CD14-positive monocyte (primary cell): ENCODE measurements around the gene B4GALNT4. TPM values are rescaled to one million over a fixed set of nuclear protein-coding genes. Genes with fewer than 3 reads are reported as not detected.

Experiments used
- DNase-seq, 3 donors: peaks; one replicate each; pipeline ENCODE4 v3.0.0-alpha.2; 2011 to 2022
- H2AFZ ChIP-seq: 2 replicates; pipeline ENCODE4 v1.6.0; 2012; ENCODE audit warnings: mild to moderate bottlenecking, low read depth, low read length, inconsistent platforms; ENCODE audit not compliant: insufficient read depth, poor library complexity, severe bottlenecking
- H3K27ac ChIP-seq, 2 donors: 1 replicate in 1 of 2; 2 replicates in 1 of 2; pipeline ENCODE4 v1.5.1; 2012 to 2013; ENCODE audit warnings: low read length in 2 of 2, control low read depth in 1 of 2, inconsistent platforms in 1 of 2, low read depth in 1 of 2, mild to moderate bottlenecking in 1 of 2
- H3K27me3 ChIP-seq, 2 donors: one replicate each; pipeline versions ENCODE4 v1.6.0 to v1.6.1; 2011 to 2013; ENCODE audit warnings: low read length in 2 of 2; ENCODE audit not compliant: control insufficient read depth in 2 of 2, insufficient read depth in 2 of 2
- H3K36me3 ChIP-seq, 2 donors: replicated peaks in 1 of 2; 1 replicate in 1 of 2; 2 replicates in 1 of 2; pipeline versions ENCODE4 v1.5.1 to v1.6.1; 2012 to 2013; ENCODE audit warnings: low read length in 2 of 2, control low read depth in 1 of 2, inconsistent platforms in 1 of 2, mild to moderate bottlenecking in 1 of 2; ENCODE audit not compliant: insufficient read depth in 2 of 2, control insufficient read depth in 1 of 2
- H3K4me1 ChIP-seq, 2 donors: 1 replicate in 1 of 2; 2 replicates in 1 of 2; pipeline versions ENCODE4 v1.5.1 to v1.6.1; 2012 to 2013; ENCODE audit warnings: low read length in 2 of 2, control low read depth in 1 of 2, inconsistent platforms in 1 of 2, mild to moderate bottlenecking in 1 of 2, moderate library complexity in 1 of 2; ENCODE audit not compliant: insufficient read depth in 2 of 2, control insufficient read depth in 1 of 2
- H3K4me2 ChIP-seq: replicated peaks from 2 replicates; pipeline ENCODE3; 2012; ENCODE audit warnings: low read length, moderate library complexity, mild to moderate bottlenecking; ENCODE audit not compliant: poor library complexity, severe bottlenecking; ENCODE audit errors: extremely low read depth
- H3K4me3 ChIP-seq, 3 experiments: fragments of 200-600 bp in 1 of 3; sonication (generic) in 1 of 3; replicated peaks in 1 of 3; 1 replicate in 2 of 3; 2 replicates in 1 of 3; pipeline ENCODE4 v1.5.1; 2011 to 2013; ENCODE audit warnings: low read length in 3 of 3, mild to moderate bottlenecking in 3 of 3, control low read depth in 2 of 3, low read depth in 2 of 3, inconsistent platforms in 1 of 3, moderate library complexity in 1 of 3
- H3K79me2 ChIP-seq: 2 replicates; pipeline ENCODE4 v1.6.0; 2012; ENCODE audit warnings: mild to moderate bottlenecking, control low read depth, inconsistent platforms, low read length, moderate library complexity; ENCODE audit not compliant: insufficient read depth
- H3K9ac ChIP-seq: 2 replicates; pipeline ENCODE4 v1.6.0; 2017; ENCODE audit warnings: low read length, mild to moderate bottlenecking; ENCODE audit not compliant: insufficient read depth, poor library complexity, severe bottlenecking
- H3K9me3 ChIP-seq, 2 donors: replicated peaks in 1 of 2; 1 replicate in 1 of 2; 2 replicates in 1 of 2; pipeline versions ENCODE4 v1.5.1 to v1.6.1; 2012 to 2013; ENCODE audit warnings: low read length in 2 of 2, control low read depth in 1 of 2; ENCODE audit not compliant: control insufficient read depth in 1 of 2, insufficient read depth in 1 of 2
- H4K20me1 ChIP-seq: 2 replicates; pipeline ENCODE4 v1.6.0; 2012; ENCODE audit warnings: mild to moderate bottlenecking, low read length, control low read depth, moderate library complexity; ENCODE audit not compliant: insufficient read depth
- H3K27ac Mint-ChIP-seq, 7 donors: one replicate each; pipeline ENCODE4 v1.8.0; 2020; ENCODE audit warnings: mild to moderate bottlenecking in 7 of 7, mixed read lengths in 7 of 7, moderate library complexity in 6 of 7, inconsistent platforms in 2 of 7
- H3K27me3 Mint-ChIP-seq, 3 donors: one replicate each; pipeline ENCODE4 v1.8.0; 2021 to 2022; ENCODE audit warnings: low read depth in 3 of 3, mild to moderate bottlenecking in 3 of 3, mixed read lengths in 3 of 3, moderate library complexity in 3 of 3, inconsistent platforms in 1 of 3
- H3K36me3 Mint-ChIP-seq, 2 donors: one replicate each; pipeline ENCODE4 v1.8.0; 2020; ENCODE audit warnings: mixed read lengths in 2 of 2, inconsistent platforms in 1 of 2, mild to moderate bottlenecking in 1 of 2
- H3K4me1 Mint-ChIP-seq: one replicate; pipeline ENCODE4 v1.8.0; 2020; ENCODE audit warnings: mild to moderate bottlenecking, mixed read lengths
- H3K4me3 Mint-ChIP-seq, 2 donors: one replicate each; pipeline ENCODE4 v1.8.0; 2020; ENCODE audit warnings: mild to moderate bottlenecking in 2 of 2, mixed read lengths in 2 of 2, moderate library complexity in 1 of 2
- H3K9me3 Mint-ChIP-seq, 7 donors: one replicate each; pipeline ENCODE4 v1.8.0; 2020 to 2022; ENCODE audit warnings: mixed read lengths in 7 of 7, mild to moderate bottlenecking in 6 of 7, moderate library complexity in 6 of 7, inconsistent platforms in 2 of 7
- WGBS: methylation state at CpG from one replicate; pipeline ENCODE4 v1.1.5; 2013; ENCODE audit warnings: missing lambda C conversion rate; ENCODE audit not compliant: insufficient coverage; 5-methylcytosine and 5-hydroxymethylcytosine counted together
- intact Hi-C, 2 donors: fragments of 100-400 bp; cut with micrococcal nuclease; formaldehyde crosslinking; loops; one replicate each; pipeline versions ENCODE4 v1.15.0 to v1.15.1; 2023
- polyA plus RNA-seq, 3 donors: library from polyadenylated mRNA; depleted of rRNA in 1 of 3; unstranded in 2 of 3; stranded (reverse) in 1 of 3; fragments of 300-500 nt in 2 of 3; fragments of >200 nt in 1 of 3; fragmentation: Illumina TruSeq in 2 of 3; gene quantifications; 1 replicate in 2 of 3; 2 replicates in 1 of 3; pipeline ENCODE4 v1.2.3, GENCODE V29; 2012 to 2021
- TF ChIP-seq, protein P1 (sequence below): fragments of 200-600 bp; IDR thresholded peaks from one replicate; pipeline ENCODE4 v1.8.0; 2022; ENCODE audit warnings: antibody characterized with exemption, mild to moderate bottlenecking

B4GALNT4 gene
- polyA plus RNA-seq, 3 donors = not detected

DNA sequence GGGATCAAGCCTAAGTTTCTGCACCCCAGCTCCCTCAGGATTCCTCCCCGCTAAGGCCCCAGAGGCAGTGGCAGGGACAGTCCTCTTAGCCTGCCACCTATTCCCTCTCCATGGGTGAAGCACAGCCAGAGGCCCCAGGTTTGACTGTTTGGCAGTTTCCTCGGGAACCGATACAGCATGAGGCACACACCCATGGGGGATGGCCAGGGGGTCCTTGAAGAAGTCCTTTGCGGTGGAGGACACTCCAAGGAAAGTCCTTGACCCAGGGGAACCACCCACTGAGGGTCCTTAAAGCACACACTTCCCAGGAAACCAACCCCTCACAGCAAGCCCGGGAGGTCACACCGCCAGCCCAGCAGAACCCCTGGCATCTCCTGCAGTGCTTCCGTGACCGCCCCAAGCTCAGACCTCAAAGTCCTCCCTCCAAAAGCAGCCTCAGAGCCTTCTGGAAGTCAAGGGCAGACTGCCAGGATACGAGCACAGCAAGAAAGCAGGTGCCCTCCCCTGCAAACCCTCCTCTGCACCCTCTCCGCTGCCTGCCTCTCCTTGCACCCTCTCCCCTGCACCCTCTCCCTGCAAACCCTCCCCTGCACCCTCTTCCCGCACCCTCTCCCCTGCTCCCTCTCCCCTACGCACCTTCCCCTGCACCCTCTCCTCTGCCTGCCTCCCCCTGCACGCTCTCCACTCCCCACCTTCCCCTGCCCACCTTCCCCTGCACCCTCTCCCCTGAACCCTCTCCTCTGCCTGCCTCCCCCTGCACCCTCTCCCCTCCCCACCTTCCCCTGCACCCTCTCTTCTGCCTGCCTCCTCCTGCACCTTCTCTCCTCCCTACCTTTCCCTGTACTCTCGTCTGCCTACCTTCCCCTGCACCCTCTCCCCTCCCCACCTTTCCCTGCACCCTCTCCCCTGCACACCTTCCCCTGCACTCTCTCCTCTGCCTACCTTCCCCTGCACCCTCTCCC is 44.1 kb downstream of the B4GALNT4 start:
- H3K4me1 Mint-ChIP-seq = peaks cover 41% of the 10 kb centered on the region
- H3K36me3 ChIP-seq = peaks cover 0 to 2% of the 10 kb centered on the region in 2 donors
- H3K27me3 Mint-ChIP-seq = peaks cover 0 to 6% (median 6%) of the 10 kb centered on the region in 3 donors
- H3K27ac ChIP-seq = no peak overlapping the region
- DNase-seq = no peak
- H3K4me3 ChIP-seq = peak overlapping the region in 2 of 3 experiments; percentile 8 to 96
- peaks cover 15% of the 10 kb centered on the region for H4K20me1 ChIP-seq
- peak overlapping the region; percentile 60 to 84 for H3K4me3 Mint-ChIP-seq
- no peaks in the 10 kb centered on the region for H3K27me3 ChIP-seq
- peak overlapping the region in 1 of 7 donors; percentile 83 for H3K27ac Mint-ChIP-seq
- TF ChIP-seq, protein P1, sequence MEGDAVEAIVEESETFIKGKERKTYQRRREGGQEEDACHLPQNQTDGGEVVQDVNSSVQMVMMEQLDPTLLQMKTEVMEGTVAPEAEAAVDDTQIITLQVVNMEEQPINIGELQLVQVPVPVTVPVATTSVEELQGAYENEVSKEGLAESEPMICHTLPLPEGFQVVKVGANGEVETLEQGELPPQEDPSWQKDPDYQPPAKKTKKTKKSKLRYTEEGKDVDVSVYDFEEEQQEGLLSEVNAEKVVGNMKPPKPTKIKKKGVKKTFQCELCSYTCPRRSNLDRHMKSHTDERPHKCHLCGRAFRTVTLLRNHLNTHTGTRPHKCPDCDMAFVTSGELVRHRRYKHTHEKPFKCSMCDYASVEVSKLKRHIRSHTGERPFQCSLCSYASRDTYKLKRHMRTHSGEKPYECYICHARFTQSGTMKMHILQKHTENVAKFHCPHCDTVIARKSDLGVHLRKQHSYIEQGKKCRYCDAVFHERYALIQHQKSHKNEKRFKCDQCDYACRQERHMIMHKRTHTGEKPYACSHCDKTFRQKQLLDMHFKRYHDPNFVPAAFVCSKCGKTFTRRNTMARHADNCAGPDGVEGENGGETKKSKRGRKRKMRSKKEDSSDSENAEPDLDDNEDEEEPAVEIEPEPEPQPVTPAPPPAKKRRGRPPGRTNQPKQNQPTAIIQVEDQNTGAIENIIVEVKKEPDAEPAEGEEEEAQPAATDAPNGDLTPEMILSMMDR = no peak
- WGBS = 14% methylated on average over 13 of the region's 14 CpGs
- H3K9me3 Mint-ChIP-seq = no peaks in the 10 kb centered on the region
- H3K79me2 ChIP-seq = peaks cover 38% of the 10 kb centered on the region
- H3K9me3 ChIP-seq = no peaks in the 10 kb centered on the region
- no peaks in the 10 kb centered on the region for H3K36me3 Mint-ChIP-seq
- H3K9ac ChIP-seq = no peak overlapping the region
- H2AFZ ChIP-seq = no peak overlapping the region
- intact Hi-C loops = loop anchor here in 1 of 2 donors (5.0 kb wide), 1 partner anchor 34 kb away; no protein-coding TSS in a partner anchor
- peak overlapping the region; percentile 96 for H3K4me2 ChIP-seq
- peaks cover 41 to 51% of the 10 kb centered on the region in 2 donors for H3K4me1 ChIP-seq

DNA sequence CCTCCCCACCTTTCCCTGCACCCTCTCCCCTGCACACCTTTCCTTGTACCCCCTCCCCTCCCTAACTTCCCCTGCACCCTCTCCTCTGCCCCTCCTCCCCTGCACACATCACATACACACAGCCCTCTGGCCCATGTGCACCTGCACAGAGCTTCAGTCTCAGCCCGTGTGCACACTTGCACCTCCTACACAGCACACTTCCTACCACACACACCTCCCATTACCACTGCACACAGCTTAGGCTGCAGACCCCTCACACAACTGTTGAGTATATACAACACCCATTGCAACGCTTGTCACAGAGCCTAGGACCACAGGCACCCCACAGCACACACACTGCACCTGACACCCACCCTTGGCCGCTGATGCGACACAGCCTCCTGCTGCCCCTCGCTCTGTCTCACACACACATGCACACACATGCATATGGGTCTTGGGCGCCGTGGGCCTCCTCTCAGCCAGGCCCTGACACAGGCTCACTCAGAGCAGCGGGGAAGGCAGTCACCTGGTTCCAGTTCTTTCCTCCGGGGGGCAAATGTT is 45.1 kb downstream of the B4GALNT4 start:
- Mint-ChIP-seq H3K4me3 (peak overlapping the region; percentile 89 to 97), H3K27ac (peak overlapping the region; percentile 86 to 93 (median 90)), H3K9me3 (no peaks in the 10 kb centered on the region), H3K36me3 (no peaks in the 10 kb centered on the region), H3K27me3 (peaks cover 0 to 8% (median 6%) of the 10 kb centered on the region in 3 donors), H3K4me1 (peaks cover 45% of the 10 kb centered on the region)
- DNase-seq = no peak
- Histone ChIP-seq H3K4me2 (peak overlapping the region; percentile 96), H3K79me2 (peaks cover 38% of the 10 kb centered on the region), H3K27me3 (no peaks in the 10 kb centered on the region), H2AFZ (peak overlapping the region; percentile 80), H3K4me1 (peaks cover 41 to 54% of the 10 kb centered on the region in 2 donors), H3K9me3 (no peaks in the 10 kb centered on the region), H3K27ac (peak overlapping the region; percentile 56 to 90), H4K20me1 (peaks cover 15% of the 10 kb centered on the region), H3K9ac (peak overlapping the region; percentile 77), H3K36me3 (no peaks in the 10 kb centered on the region), H3K4me3 (peak overlapping the region; percentile 41 to 96 (median 79))
- TF ChIP-seq, protein P1 = no peak
- intact Hi-C loops = loop anchor here in 1 of 2 donors (5.0 kb wide), 1 partner anchor 33 kb away; no protein-coding TSS in a partner anchor
- 2% methylated on average over 9 of the region's 9 CpGs for WGBS
